Hematopoietic multipotent progenitor cell treated with erythropoietin and hydrocortisone succinate and interleukin-3 and kit ligand, for 15 days (in vitro differentiated cells): ENCODE data around the gene FAM120B.

Source experiments
- DNase-seq: peaks from one replicate; pipeline ENCODE4 v3.0.0-alpha.2; 2015; ENCODE audit warnings: low spot score

FAM120B gene

GRCh38 chr6:170271771-170272314, 34.7 kb upstream of the FAM120B start:
- no peak for DNase-seq

GRCh38 chr6:170272341-170273065, 34.1 kb upstream of the FAM120B start:
- DNase-seq, result no peak

- no peak for DNase-seq
Measured at GRCh38 chr6:170273191-170273590, 33.4 kb upstream of the FAM120B start.

GRCh38 chr6:170273681-170274080, 32.9 kb upstream of the FAM120B start:
- DNase-seq, result no peak

GRCh38 chr6:170274713-170275560, 31.6 kb upstream of the FAM120B start:
- DNase-seq, result no peak

- DNase-seq, result no peak
Measured at GRCh38 chr6:170276369-170277057, 30.0 kb upstream of the FAM120B start.

GRCh38 chr6:170277893-170278742, 28.4 kb upstream of the FAM120B start:
- no peak for DNase-seq

- no peak for DNase-seq
Measured at GRCh38 chr6:170278743-170279094, 27.8 kb upstream of the FAM120B start.

GRCh38 chr6:170279426-170279825, 27.1 kb upstream of the FAM120B start:
- DNase-seq, result no peak

- no peak for DNase-seq
Measured at GRCh38 chr6:170279977-170280688, 26.4 kb upstream of the FAM120B start.

GRCh38 chr6:170280689-170281045, 25.9 kb upstream of the FAM120B start:
- no peak for DNase-seq

GRCh38 chr6:170281331-170282292, 24.9 kb upstream of the FAM120B start:
- DNase-seq, result no peak

- no peak for DNase-seq
Measured at GRCh38 chr6:170282512-170283158, 23.9 kb upstream of the FAM120B start.

GRCh38 chr6:170283212-170284081, 23.1 kb upstream of the FAM120B start:
- no peak for DNase-seq

GRCh38 chr6:170284126-170284773, 22.3 kb upstream of the FAM120B start:
- DNase-seq, result no peak

- no peak for DNase-seq
Measured at GRCh38 chr6:170284866-170285469, 21.6 kb upstream of the FAM120B start.

- no peak for DNase-seq
Measured at GRCh38 chr6:170285482-170285881, 21.1 kb upstream of the FAM120B start.
